GM21717 (cell line): ENCODE measurements around the gene RILP.

Experiments used
- ATAC-seq: cut with Tn5 transposase; IDR thresholded peaks from one replicate; pipeline ENCODE4 v1.9.1; 2021; ENCODE audit warnings: mild to moderate bottlenecking, moderate library complexity; ENCODE audit not compliant: unreplicated experiment

Gene RILP

DNA sequence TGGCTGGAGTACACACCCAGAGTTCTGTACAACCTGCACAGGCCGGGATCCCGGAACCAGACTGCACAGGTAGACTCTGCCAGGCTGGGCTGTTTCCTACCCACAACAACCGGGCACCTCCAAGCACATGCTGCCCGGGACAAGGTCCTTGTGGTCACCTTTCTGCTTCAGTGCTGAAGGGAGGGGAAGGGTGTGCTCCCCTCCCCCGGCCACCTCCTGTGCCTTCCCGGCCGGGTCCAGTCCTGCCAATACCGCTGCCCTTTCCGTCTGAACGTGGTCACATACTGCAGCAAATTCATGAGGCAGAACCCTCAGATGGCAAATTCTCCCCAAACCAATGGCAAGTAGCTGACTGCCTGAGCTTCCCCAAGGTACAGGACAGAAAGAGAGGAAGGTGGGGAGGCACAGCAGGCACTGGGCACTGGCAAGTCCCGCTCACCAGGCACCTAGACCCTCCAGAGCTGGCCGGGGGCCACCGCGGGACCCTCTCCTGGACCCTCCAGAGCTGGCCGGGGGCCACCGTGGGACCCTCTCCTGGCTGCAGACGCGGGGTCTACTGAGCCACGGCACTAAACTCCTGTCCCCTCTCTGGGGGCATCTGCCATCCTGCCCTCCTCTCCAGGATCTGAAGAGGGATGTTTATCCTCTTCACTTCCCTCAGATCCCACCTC is 43.9 kb downstream of the RILP start:
- ATAC-seq = no peak

DNA sequence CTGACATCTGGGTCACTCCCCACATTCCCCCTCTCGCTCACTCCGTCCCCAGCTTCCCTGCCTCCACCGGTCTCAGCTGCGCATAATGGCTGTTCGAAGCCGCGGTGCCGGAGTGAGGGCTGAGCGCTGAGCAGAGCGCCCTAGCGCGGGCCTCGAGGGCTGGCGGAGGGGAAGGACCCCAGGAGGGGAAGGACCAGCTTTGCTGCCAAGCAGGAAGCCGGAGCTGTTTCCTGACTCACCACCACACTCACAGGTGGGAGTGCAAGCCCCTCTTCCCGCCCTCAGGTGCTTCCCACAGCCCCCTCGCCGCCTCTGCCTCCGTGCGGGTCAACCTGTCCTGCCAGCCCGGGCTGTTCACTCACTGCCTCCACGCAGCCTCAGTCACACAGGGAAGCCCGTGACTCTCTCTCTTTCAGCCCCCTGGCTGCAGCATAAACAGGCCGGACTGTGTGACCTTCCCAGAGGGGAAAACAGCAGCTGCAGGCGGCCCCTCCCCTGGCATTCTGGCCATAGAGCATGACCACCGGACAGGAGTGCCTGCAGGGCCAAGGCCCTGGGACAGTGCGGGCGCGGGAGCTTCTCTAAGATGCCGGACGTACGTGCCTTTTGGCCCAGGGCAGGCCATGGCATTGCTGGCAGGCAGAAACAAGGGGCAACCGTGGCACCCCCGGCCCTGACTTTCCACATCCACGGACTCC is 44.7 kb downstream of the RILP start:
- ATAC-seq = no peak

DNA sequence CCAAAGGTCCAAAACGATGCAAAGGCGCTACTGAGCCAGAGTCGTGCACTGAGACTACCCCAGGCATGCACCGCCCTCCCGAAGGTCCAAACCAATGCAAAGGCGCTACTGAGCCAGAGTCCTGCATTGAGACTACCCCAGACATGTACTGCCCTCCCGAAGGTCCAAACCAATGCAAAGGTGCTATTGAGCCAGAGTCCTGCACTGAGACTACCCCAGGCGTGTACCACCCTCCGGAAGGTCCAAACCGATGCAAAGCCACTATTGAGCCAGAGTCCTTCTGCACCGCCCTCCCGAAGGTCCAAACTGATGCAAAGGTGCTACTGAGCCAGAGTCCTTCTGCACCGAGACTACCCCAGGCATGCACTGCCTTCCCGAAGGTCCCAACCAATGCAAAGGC is 48.1 kb downstream of the RILP start:
- no peak for ATAC-seq

DNA sequence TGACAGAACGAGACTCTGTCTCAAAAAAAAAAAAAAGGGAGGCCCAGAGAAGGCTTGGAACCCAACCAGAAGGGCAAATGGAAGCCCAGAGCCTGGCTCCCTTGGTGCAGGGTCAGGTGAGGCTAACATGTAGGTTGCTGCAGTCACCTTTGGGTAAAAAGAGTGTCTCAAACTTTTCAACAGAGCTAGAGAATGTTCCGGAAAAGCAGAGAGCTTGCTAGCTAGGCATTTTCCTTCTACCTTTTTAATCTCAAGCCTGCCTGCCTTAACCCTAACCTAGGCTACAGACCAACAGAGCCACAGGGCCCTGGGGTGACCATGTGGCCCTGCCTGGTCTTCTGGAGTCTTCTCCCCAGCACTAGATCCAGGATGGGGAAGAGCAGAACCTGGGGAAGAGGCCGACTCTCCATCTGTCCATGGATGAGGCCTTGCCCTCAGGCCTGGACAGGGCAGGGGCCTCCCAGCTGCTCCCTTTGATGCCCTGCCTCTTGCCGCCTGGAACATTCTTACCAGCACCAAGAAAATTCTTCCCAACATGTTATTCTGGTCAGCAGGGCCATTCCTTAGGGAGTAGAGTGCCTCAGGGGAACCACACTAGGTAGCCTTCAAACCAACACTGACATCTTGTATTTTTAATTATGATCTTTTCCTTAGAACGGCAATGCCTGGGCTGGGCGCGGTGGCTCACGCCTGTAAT is 51.1 kb downstream of the RILP start:
- ATAC-seq = no peak

DNA sequence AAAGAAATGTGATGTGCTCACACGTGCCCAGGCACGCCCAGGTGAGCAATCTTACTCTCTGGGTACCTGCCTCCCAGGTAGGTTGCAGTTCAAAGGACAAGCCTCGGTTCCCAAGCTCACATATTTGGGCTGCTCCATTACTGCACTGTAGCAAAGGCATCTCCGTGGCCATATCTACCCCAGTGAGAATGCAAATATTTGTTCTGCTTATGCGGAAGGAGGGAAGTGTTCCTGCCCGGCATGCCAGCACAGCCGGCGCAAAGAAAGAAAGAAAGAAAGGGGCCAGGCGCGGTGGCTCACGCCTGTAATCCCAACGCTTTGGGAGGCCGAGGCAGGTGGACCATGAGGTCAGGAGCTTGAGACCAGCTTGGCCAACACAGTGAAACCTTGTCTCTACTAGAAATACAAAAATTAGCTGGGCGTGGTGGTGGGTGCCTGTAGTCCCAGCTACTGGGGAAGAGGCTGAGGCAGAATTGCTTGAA is 51.8 kb downstream of the RILP start:
- no peak for ATAC-seq
